HFFc6 (cell line): ENCODE results near the gene CABCOCO1. TPM values are rescaled to one million over a fixed set of nuclear protein-coding genes. Genes with fewer than 3 reads are reported as not detected.
"Not testable (repeated sequence)": the region's sequence is repeated elsewhere in the genome, so short reads cannot be mapped to it uniquely, and the experiment has no call there.

Experiments used
- DNase-seq: peaks from one replicate; pipeline ENCODE4 v3.0.0-alpha.2; 2018
- H3K27ac Mint-ChIP-seq: 2 replicates; pipeline ENCODE4 v1.8.0; 2020; ENCODE audit warnings: mild to moderate bottlenecking, mixed read lengths
- H3K27me3 Mint-ChIP-seq: 2 replicates; pipeline ENCODE4 v1.8.0; 2021; ENCODE audit warnings: mild to moderate bottlenecking, moderate library complexity, mixed read lengths; ENCODE audit not compliant: insufficient read depth
- H3K36me3 Mint-ChIP-seq: 2 replicates; pipeline ENCODE4 v1.8.0; 2021; ENCODE audit warnings: low read depth, mixed read lengths
- H3K4me1 Mint-ChIP-seq: 2 replicates; pipeline ENCODE4 v1.8.0; 2020; ENCODE audit warnings: low read depth, mixed read lengths
- H3K4me3 Mint-ChIP-seq: 2 replicates; pipeline ENCODE4 v1.8.0; 2020; ENCODE audit warnings: mild to moderate bottlenecking, moderate library complexity, mixed read lengths
- H3K9me3 Mint-ChIP-seq: 2 replicates; pipeline ENCODE4 v1.8.0; 2020; ENCODE audit warnings: mild to moderate bottlenecking, mixed read lengths
- total RNA-seq, 6 experiments: library from RNA; stranded (reverse); fragmentation: NEBNext Ultra II Directional; extraction: Animal tissue kit (Norgen Biotek cat#: 25700); gene quantifications; 2 replicates in 1 of 6; 3 replicates in 5 of 6; pipeline ENCODE4 v1.2.3, GENCODE V29; 2021
- TF ChIP-seq, protein P1 (sequence below): fragments of 200-600 bp; sonication (generic); IDR thresholded peaks from 2 replicates; pipeline ENCODE4 v1.5.0; 2021; ENCODE audit warnings: antibody characterized with exemption, mild to moderate bottlenecking

Gene CABCOCO1
- total RNA-seq, 6 experiments from 2014 or later, result 0.15 to 0.45 (median 0.31) TPM; not detected in 1

DNA sequence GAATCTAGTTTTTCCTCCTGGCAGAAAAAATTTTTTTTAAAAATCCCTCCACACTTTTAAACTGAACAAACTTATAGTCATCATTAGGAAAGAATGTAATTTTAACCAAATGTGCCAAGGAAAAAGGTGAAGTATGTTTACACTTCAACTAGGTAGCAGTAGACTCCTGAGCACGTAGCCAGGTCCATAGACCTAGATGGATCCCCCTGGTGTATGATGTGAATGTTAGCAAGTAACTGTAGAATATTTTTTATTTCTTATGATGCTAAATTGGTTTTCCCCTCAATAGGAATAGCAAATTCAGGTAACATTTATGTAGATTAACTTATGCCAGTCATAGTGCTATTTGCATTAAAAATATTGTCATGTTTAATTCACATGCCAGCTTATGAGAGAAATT is 19.6 kb downstream of the CABCOCO1 start:
- TF ChIP-seq, protein P1, sequence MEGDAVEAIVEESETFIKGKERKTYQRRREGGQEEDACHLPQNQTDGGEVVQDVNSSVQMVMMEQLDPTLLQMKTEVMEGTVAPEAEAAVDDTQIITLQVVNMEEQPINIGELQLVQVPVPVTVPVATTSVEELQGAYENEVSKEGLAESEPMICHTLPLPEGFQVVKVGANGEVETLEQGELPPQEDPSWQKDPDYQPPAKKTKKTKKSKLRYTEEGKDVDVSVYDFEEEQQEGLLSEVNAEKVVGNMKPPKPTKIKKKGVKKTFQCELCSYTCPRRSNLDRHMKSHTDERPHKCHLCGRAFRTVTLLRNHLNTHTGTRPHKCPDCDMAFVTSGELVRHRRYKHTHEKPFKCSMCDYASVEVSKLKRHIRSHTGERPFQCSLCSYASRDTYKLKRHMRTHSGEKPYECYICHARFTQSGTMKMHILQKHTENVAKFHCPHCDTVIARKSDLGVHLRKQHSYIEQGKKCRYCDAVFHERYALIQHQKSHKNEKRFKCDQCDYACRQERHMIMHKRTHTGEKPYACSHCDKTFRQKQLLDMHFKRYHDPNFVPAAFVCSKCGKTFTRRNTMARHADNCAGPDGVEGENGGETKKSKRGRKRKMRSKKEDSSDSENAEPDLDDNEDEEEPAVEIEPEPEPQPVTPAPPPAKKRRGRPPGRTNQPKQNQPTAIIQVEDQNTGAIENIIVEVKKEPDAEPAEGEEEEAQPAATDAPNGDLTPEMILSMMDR, result peak; percentile 30
- H3K27ac Mint-ChIP-seq, result no peak overlapping the region
- no peaks in the 10 kb centered on the region for H3K36me3 Mint-ChIP-seq
- no peaks in the 10 kb centered on the region for H3K27me3 Mint-ChIP-seq
- H3K9me3 Mint-ChIP-seq, result no peaks in the 10 kb centered on the region
- no peaks in the 10 kb centered on the region for H3K4me1 Mint-ChIP-seq
- H3K4me3 Mint-ChIP-seq, result no peak overlapping the region
- no peak for DNase-seq

DNA sequence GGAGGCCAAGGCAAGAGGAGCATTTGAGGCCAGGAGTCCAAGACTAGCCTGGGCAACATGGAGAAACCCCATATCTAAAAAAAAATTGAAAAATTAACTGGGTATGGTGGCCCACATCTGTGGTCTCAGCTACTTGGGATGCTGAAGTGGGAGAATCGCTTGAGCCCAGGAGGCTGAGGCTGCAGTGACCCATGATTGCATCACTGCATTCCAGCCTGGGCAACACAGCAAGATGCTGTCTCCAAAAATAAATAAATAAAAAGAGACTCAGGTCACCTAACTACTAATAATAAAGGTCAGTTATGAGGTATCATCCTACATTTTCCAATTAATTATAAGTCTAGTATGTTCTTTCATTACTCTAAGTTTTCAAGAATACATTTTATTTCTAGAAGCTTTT is 20.6 kb downstream of the CABCOCO1 start:
- DNase-seq, result no peak

DNA sequence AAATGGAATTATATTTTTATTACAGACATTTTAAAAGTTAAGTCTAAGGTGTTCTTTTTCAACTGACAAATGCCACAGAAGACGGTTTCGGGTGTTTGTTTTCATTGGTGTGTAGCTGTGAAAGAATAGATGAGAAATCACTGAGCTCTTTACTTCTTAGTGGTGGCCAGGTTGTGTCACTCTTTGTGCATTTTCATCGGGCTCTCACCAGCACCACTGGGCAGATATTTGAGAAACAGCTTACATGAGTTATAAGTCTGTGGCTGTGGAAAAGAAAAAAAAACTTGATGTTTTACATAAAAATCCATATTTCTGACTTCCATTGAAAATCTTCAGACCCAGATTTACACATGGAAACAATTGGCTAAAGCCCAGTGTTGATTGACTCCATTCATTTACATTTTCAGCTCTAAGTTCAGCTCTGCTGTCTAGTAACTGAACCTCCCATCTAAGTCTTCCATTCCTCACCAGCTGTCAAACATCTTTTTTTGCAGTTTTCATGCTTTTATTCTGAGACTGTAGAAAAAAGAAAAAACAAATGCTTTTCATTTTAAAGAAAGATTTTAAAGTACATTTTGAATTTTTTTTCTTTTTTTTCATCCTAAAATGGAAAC is 22.3 kb downstream of the CABCOCO1 start:
- Mint-ChIP-seq H3K27ac (no peak overlapping the region), H3K36me3 (no peaks in the 10 kb centered on the region), H3K4me1 (no peaks in the 10 kb centered on the region), H3K4me3 (no peak overlapping the region), H3K9me3 (no peaks in the 10 kb centered on the region), H3K27me3 (peaks cover 3% of the 10 kb centered on the region; the same call in 1 of the 2 replicates)
- DNase-seq, result no peak
- TF ChIP-seq, protein P1, result no peak

More for the DNA sequence above, 20.6 kb downstream of the CABCOCO1 start:
- TF ChIP-seq, protein P1, result no peak
- Mint-ChIP-seq H3K27ac (no peak overlapping the region), H3K4me1 (no peaks in the 10 kb centered on the region), H3K27me3 (no peaks in the 10 kb centered on the region), H3K36me3 (no peaks in the 10 kb centered on the region), H3K9me3 (no peaks in the 10 kb centered on the region), H3K4me3 (no peak overlapping the region)

DNA sequence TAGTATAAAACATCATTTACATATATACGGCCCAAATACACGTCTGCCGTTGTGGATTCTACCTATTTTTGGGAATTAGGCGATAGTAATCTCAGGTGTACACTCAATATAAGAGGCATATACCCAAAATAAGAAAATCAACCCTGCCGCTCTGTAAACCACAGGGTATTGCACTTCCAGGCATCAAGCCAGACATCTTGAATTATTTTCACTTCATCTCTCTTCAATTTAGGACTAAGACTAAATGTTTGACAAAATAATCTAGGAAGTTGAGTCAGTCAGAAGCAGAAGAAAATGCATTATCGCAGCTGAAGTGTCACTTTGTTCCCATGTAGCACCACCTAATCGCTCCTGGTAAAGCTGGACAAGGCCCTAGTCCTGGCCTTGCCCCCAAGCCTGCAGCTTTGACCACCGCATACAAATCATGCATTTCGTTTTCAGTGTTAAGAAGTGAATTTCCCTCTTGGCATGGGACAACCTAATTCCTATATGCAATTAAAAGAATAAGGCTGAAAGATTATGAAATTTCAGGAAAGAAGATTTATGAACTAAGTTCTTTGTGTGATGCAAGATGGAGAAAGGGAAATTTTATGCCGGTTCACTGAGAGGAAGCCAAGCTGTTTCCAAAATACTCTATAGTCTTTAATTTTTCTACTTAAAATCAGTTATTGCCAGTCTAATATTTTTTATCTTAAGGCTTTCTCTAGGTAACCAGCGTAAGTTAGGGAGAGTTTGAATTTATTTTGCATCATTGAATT is 26.0 kb downstream of the CABCOCO1 start:
- Mint-ChIP-seq H3K9me3 (no peaks in the 10 kb centered on the region), H3K27ac (no peak overlapping the region), H3K27me3 (peaks cover 3% of the 10 kb centered on the region; the same call in 1 of the 2 replicates), H3K36me3 (no peaks in the 10 kb centered on the region), H3K4me1 (no peaks in the 10 kb centered on the region), H3K4me3 (no peak overlapping the region)
- no peak for DNase-seq
- TF ChIP-seq, protein P1, result no peak

DNA sequence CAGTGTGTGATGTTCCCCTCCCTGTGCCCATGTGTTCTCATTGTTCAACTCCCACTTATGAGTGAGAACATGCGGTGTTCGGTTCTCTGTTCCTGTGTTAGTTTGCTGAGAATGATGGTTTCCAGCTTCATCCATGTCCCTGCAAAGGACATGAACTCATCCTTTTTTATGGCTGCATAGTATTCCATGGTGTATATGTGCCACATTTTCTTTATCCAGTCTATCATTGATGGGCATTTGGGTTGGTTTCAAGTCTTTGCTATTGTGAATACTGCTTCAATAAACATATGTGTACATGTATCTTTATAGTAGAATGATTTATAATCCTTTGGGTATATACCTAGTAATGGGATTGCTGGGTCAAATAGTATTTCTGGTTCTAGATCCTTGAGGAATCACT is 28.9 kb downstream of the CABCOCO1 start:
- H3K27ac Mint-ChIP-seq, H3K4me1 Mint-ChIP-seq, H3K27me3 Mint-ChIP-seq, H3K4me3 Mint-ChIP-seq, H3K36me3 Mint-ChIP-seq, H3K9me3 Mint-ChIP-seq, DNase-seq: not testable (repeated sequence)

DNA sequence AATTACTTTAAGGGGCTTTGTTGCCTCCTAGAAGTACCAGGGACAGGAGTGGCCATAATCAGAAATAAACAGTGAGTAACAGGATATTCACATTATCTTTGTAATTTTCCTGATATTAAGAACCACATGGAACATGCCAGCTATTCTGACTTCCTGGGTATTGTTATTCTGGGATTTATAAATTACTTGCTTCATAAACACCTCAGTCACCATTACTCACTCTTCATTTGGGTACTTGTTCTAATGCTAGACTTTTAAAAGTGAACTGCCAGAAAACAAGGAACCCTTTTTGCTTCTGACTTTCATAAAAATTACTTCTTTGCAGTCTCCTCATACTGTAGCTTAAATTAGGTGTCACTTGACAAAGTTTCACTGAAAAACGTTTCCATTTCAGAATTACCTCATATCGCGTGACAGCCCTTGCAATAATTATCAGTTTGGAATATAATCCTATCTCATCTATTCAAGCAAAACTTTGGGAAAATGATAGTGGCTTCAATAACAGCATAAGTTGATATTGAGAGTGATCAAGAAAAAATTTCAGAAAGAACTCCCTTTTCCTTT is 29.8 kb downstream of the CABCOCO1 start:
- DNase-seq, result no peak
- Mint-ChIP-seq H3K9me3 (no peaks in the 10 kb centered on the region), H3K27ac (no peak overlapping the region), H3K36me3 (no peaks in the 10 kb centered on the region), H3K4me1 (no peaks in the 10 kb centered on the region), H3K27me3 (peaks cover 3% of the 10 kb centered on the region; the same call in 1 of the 2 replicates), H3K4me3 (no peak overlapping the region)
- TF ChIP-seq, protein P1, result no peak
